AG04450 (cell line): ENCODE results near the gene P4HA2. TPM values are rescaled to one million over a fixed set of nuclear protein-coding genes. Genes with fewer than 3 reads are reported as not detected.

Experiments
- CTCF ChIA-PET: fragments of 300-600, 350-600 bp; formaldehyde crosslinking; extraction: SDS; loops from one replicate; lab custom pipeline; 2022; ENCODE audit warnings: antibody characterized with exemption, inconsistent platforms; lab: Charles Lee
- POLR2A ChIA-PET: fragments of 350-600 bp; formaldehyde crosslinking; extraction: SDS; loops from one replicate; lab custom pipeline; 2021; ENCODE audit warnings: antibody characterized with exemption, inconsistent platforms; lab: Yijun Ruan, JAX
- DNase-seq: peaks from one replicate; pipeline ENCODE4 v3.0.0-alpha.2; 2011; ENCODE audit warnings: low read depth, low spot score
- H3K27ac ChIP-seq: one replicate; pipeline ENCODE4 v1.5.1; 2012; ENCODE audit warnings: low read depth, low read length, control low read depth
- H3K27me3 ChIP-seq: one replicate; pipeline ENCODE4 v1.6.0; 2012; ENCODE audit warnings: low read length; ENCODE audit not compliant: control insufficient read depth, insufficient read depth
- H3K4me3 ChIP-seq: 2 replicates; pipeline ENCODE4 v1.5.1; 2011; ENCODE audit warnings: mild to moderate bottlenecking, low read depth, low read length, control low read depth
- H3K9me3 ChIP-seq: 2 replicates; pipeline ENCODE4 v1.5.1; 2012; ENCODE audit warnings: low read length; ENCODE audit not compliant: control insufficient read depth, insufficient read depth
- polyA plus RNA-seq: library from polyadenylated mRNA; depleted of rRNA; stranded (reverse); fragments of >200 nt; gene quantifications from 2 replicates; pipeline ENCODE4 v1.2.3, GENCODE V29; 2011
- TF ChIP-seq, protein P1 (sequence below): IDR thresholded peaks from 2 replicates; pipeline ENCODE4 v1.5.1; 2011; ENCODE audit warnings: low read depth, low read length, control low read depth, inconsistent platforms

Gene P4HA2
- polyA plus RNA-seq, 1 experiment = 178 TPM

GRCh38 chr5:132260714-132261551 lies 33.3 kb upstream of the P4HA2 start:
- POLR2A ChIA-PET = interaction anchor here (1.2 to 2.7 kb wide), 2 partner anchors 32 to 33 kb away, joined by 4 to 20 read pairs; partner anchors contain the start of genes P4HA2 and SLC22A4
- DNase-seq = peak; percentile 56
- Histone ChIP-seq H3K27ac (peak overlapping the region; percentile 42), H3K4me3 (peak overlapping the region; percentile 37), H3K27me3 (no peaks in the 10 kb centered on the region), H3K9me3 (no peaks in the 10 kb centered on the region; the same call in 1 of the 2 replicates)
- CTCF ChIA-PET = interaction anchor here (0.6 to 9.7 kb wide), 3 partner anchors 12 to 22 kb away, joined by 3 to 55 read pairs (median 3); no protein-coding TSS in a partner anchor
- TF ChIP-seq, protein P1, sequence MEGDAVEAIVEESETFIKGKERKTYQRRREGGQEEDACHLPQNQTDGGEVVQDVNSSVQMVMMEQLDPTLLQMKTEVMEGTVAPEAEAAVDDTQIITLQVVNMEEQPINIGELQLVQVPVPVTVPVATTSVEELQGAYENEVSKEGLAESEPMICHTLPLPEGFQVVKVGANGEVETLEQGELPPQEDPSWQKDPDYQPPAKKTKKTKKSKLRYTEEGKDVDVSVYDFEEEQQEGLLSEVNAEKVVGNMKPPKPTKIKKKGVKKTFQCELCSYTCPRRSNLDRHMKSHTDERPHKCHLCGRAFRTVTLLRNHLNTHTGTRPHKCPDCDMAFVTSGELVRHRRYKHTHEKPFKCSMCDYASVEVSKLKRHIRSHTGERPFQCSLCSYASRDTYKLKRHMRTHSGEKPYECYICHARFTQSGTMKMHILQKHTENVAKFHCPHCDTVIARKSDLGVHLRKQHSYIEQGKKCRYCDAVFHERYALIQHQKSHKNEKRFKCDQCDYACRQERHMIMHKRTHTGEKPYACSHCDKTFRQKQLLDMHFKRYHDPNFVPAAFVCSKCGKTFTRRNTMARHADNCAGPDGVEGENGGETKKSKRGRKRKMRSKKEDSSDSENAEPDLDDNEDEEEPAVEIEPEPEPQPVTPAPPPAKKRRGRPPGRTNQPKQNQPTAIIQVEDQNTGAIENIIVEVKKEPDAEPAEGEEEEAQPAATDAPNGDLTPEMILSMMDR = no peak

GRCh38 chr5:132260051-132260450 lies 32.4 kb upstream of the P4HA2 start:
- Histone ChIP-seq H3K9me3 (no peaks in the 10 kb centered on the region; the same call in 1 of the 2 replicates), H3K27ac (peak overlapping the region; percentile 99), H3K4me3 (peak overlapping the region; percentile 81), H3K27me3 (no peaks in the 10 kb centered on the region)
- no peak for DNase-seq
- ChIA-PET POLR2A (interaction anchor here (2.7 kb wide), 1 partner anchor 33 kb away, joined by 20 read pairs; the partner anchor contains the start of gene SLC22A4), CTCF (interaction anchor here (0.9 to 9.7 kb wide), 2 partner anchors 21 to 69 kb away, joined by 4 to 55 read pairs; no protein-coding TSS in a partner anchor)
- TF ChIP-seq, protein P1 = no peak

DNA sequence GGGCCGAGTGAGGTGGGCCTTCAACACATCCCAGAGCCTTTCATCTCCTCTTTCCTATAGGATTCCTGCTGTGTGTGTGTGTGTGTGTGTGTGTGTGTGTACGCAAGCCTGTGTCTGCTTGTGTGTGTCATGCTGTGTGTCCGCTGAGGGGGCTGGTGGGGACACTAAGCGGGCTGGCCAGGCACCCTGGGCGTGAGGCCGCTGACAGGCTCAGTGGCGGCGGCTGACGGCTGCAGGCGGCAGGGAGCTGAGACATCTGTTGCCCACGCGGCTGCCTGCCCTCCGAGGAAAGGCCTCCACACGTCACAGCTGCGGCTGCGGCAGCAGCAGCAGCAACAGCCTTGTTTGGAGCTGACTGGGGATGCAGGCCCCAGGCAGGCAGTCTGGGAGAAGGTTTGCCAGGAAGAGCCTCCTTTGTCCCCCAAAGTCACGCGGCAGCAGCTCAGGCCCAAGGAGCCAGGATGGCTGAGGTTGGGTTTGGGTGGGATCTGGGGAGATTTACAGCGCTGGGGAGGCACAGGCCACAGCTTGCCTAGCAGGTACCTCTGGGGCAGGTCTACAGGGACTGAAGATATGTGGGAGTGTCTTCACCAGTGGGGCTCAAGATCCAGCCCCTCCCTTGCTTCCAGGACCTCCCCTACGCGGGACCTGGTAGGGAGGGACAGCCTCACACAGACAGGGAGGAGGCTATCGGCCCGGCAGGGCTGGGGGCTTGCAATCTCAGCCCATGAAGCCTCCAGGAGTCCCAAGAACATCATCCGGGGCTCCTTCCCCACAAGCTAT lies 31.6 kb upstream of the P4HA2 start:
- Histone ChIP-seq H3K9me3 (no peaks in the 10 kb centered on the region; the same call in 1 of the 2 replicates), H3K27me3 (no peaks in the 10 kb centered on the region), H3K4me3 (peak overlapping the region; percentile 81), H3K27ac (peak overlapping the region; percentile 99)
- ChIA-PET CTCF (interaction anchor here (0.9 to 9.7 kb wide), 2 partner anchors 21 to 69 kb away, joined by 4 to 55 read pairs; no protein-coding TSS in a partner anchor), POLR2A (interaction anchor here (0.7 to 2.7 kb wide), 7 partner anchors 21 to 1781 kb away, joined by 4 to 20 read pairs (median 5); partner anchors contain the start of genes P4HA2 and SLC22A4)
- peak; percentile 74 for DNase-seq
- TF ChIP-seq, protein P1 = no peak

DNA sequence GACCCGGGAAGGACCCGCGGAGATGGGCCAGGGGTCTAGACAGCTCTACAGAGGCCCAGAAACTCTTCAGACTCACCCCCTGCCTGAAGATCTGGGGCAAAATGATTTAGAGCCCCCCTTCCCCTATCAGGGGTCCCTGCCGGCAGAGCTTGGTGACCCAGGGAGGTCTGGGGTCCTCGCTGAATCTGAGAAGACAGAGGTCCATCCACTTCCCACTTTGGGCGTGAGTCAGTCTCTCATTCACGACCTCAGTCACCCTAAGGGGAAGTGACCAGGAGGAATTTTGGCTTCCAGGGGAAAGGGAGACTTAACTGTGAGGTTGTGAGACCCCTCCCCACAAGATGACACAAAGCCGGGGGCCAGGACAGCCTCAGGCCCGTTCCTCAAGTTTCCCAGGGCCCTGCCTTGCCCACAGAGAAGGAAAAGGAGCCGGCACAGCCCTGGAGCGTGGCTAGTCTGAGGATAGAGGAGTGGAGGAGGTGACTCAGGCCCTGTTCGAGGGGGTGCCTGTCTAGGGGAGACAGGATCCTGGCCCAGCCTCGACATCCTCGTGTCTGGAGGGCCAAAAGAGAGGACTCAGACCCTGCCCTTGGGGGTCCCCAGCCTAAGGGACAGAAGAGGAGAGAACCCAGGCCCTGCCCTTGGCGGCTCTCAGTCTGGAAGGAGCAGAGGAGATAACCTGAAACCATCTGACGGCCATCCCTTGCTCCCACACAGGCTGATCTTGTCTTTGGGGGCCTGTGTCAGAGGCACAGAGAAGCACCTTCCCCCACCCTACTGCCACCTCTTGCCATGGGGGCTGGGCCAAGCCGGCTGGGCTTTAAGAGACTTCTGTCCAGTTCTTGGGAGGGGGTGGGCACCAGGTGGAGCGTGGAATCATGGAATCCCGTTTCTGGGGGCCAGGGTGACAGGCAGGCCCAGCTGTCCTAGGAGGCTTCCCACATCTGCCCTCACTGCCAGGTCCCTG lies 30.7 kb upstream of the P4HA2 start:
- POLR2A ChIA-PET = interaction anchor here (1.0 to 2.7 kb wide), 7 partner anchors 20 to 35 kb away, joined by 4 to 20 read pairs (median 5); partner anchors contain the start of genes P4HA2 and SLC22A4
- CTCF ChIA-PET = interaction anchor here (9.7 kb wide), 1 partner anchor 20 kb away, joined by 55 read pairs; no protein-coding TSS in a partner anchor
- DNase-seq = no peak

More for the DNA sequence above, 30.7 kb upstream of the P4HA2 start:
- no peaks in the 10 kb centered on the region for H3K27me3 ChIP-seq
- no peaks in the 10 kb centered on the region; the same call in 1 of the 2 replicates for H3K9me3 ChIP-seq
- peak overlapping the region; percentile 81 for H3K4me3 ChIP-seq
- H3K27ac ChIP-seq = peak overlapping the region; percentile 99
- TF ChIP-seq, protein P1 = no peak
